ENCODE results near the gene PI4KA.
A peak's percentile ranks its signal among the peaks of the same experiment; 100 is the strongest.
"Not testable (repeated sequence)": the region's sequence is repeated elsewhere in the genome, so short reads cannot be mapped to it uniquely, and the experiment has no call there.

The PI4KA gene

GRCh38 chr22:20773793-20774212 is 84.8 kb downstream of the PI4KA start, which contains the start of gene SERPIND1:
TSS of gene SERPIND1 (plus strand) at chr22:20774113. CDS start at chr22:20779313, 5,200 bp downstream.
- no peak for DNase-seq

GRCh38 chr22:20771918-20772625 is 86.5 kb downstream of the PI4KA start:
- no peak for DNase-seq

GRCh38 chr22:20769496-20769826 is 89.2 kb downstream of the PI4KA start:
- DNase-seq, result not testable (repeated sequence)

GRCh38 chr22:20766530-20766929 is 92.1 kb downstream of the PI4KA start:
- no peak for DNase-seq

GRCh38 chr22:20765938-20766337 is 92.7 kb downstream of the PI4KA start:
- no peak for DNase-seq

- no peak for DNase-seq
Observed at GRCh38 chr22:20764729-20765128, 93.9 kb downstream of the PI4KA start.

- no peak for DNase-seq
Observed at GRCh38 chr22:20764471-20764720, 94.2 kb downstream of the PI4KA start.

GRCh38 chr22:20763630-20764470 is 94.8 kb downstream of the PI4KA start:
- DNase-seq, result no peak

- no peak for DNase-seq
Observed at GRCh38 chr22:20762233-20762796, 96.3 kb downstream of the PI4KA start.

- no peak for DNase-seq
Observed at GRCh38 chr22:20761536-20761935, 97.1 kb downstream of the PI4KA start.

GRCh38 chr22:20760084-20760483 is 98.5 kb downstream of the PI4KA start:
- DNase-seq, result no peak

GRCh38 chr22:20758688-20759087 is 99.9 kb downstream of the PI4KA start:
- no peak for DNase-seq

GRCh38 chr22:20756846-20757245 is 101.8 kb downstream of the PI4KA start:
- DNase-seq, result no peak

- DNase-seq, result no peak
Observed at GRCh38 chr22:20752873-20753272, 105.7 kb downstream of the PI4KA start.

GRCh38 chr22:20752104-20752741 is 106.4 kb downstream of the PI4KA start:
- no peak for DNase-seq

- DNase-seq, result peak; percentile 72
Observed at GRCh38 chr22:20751185-20751851, 107.3 kb downstream of the PI4KA start.

GRCh38 chr22:20750461-20751184 is 108.0 kb downstream of the PI4KA start:
- no peak for DNase-seq

GRCh38 chr22:20749453-20749852 is 109.2 kb downstream of the PI4KA start:
- DNase-seq, result no peak

- DNase-seq, result no peak
Observed at GRCh38 chr22:20748731-20749428, 109.7 kb downstream of the PI4KA start.

- DNase-seq, result no peak
Observed at GRCh38 chr22:20748082-20748481, 110.5 kb downstream of the PI4KA start.

GRCh38 chr22:20747223-20747622 is 111.4 kb downstream of the PI4KA start:
- no peak for DNase-seq
